Measurements from ENCODE around the gene PHACTR2. TPM values are rescaled to one million over a fixed set of nuclear protein-coding genes. Genes with fewer than 3 reads are reported as not detected.
A peak's percentile ranks its signal among the peaks of the same experiment; 100 is the strongest.

Gene PHACTR2
- total RNA-seq, 4 donors from 2014 or later, result 61.3 to 122 (median 86.0) TPM

- no peak for ATAC-seq
- no peaks in the 10 kb centered on the region for H3K9me3 ChIP-seq
- 17 to 21% methylated on average over 1 of the region's 1 CpG for WGBS, 2 donors (ENCODE audit: low coverage in 1 of 2)
- H3K4me3 ChIP-seq, result no peak overlapping the region
- H3K27ac ChIP-seq, result peak overlapping the region in 2 of 4 donors; percentile 25 to 50
- no peak for TF ChIP-seq POLR2A (IDR thresholded peaks at IDR 0.05)
- no peak for TF ChIP-seq CTCF (IDR thresholded peaks at IDR 0.05)
- no peak for TF ChIP-seq EP300 (IDR thresholded peaks at IDR 0.05)
- TF ChIP-seq POLR2AphosphoS5 (IDR thresholded peaks at IDR 0.05), result no peak
- peaks cover 4 to 66% (median 6%) of the 10 kb centered on the region in 3 donors for H3K4me1 ChIP-seq
- H3K36me3 ChIP-seq, result no peaks in the 10 kb centered on the region
- H3K27me3 ChIP-seq, result no peaks in the 10 kb centered on the region
Observed at GRCh38 chr6:143675946-143676345, 1.8 kb upstream of the PHACTR2 start.

GRCh38 chr6:143676437-143677045 lies 1.2 kb upstream of the PHACTR2 start:
- peak overlapping the region in 2 of 4 donors; percentile 25 to 50 for H3K27ac ChIP-seq
- no peak for ATAC-seq
- no peaks in the 10 kb centered on the region for H3K27me3 ChIP-seq
- H3K4me1 ChIP-seq, result peaks cover 4 to 72% (median 6%) of the 10 kb centered on the region in 3 donors
- no peaks in the 10 kb centered on the region for H3K9me3 ChIP-seq
- no peak overlapping the region for H3K4me3 ChIP-seq
- H3K36me3 ChIP-seq, result no peaks in the 10 kb centered on the region
- no peak for TF ChIP-seq EP300 (IDR thresholded peaks at IDR 0.05)
- TF ChIP-seq CTCF (IDR thresholded peaks at IDR 0.05), result no peak
- no peak for TF ChIP-seq POLR2A (IDR thresholded peaks at IDR 0.05)
- no peak for TF ChIP-seq POLR2AphosphoS5 (IDR thresholded peaks at IDR 0.05)
- WGBS, 2 donors (ENCODE audit: low coverage in 1 of 2), result 84 to 91% methylated on average over 4 of the region's 4 CpGs

- no peak for ATAC-seq
- TF ChIP-seq POLR2AphosphoS5 (IDR thresholded peaks at IDR 0.05) (no peak), POLR2A (IDR thresholded peaks at IDR 0.05) (no peak), CTCF (IDR thresholded peaks at IDR 0.05) (no peak)
- Histone ChIP-seq H3K4me3 (peak overlapping the region; percentile 61 to 83), H3K9me3 (no peaks in the 10 kb centered on the region), H3K27ac (peak overlapping the region; percentile 78 to 98 (median 96)), H3K4me1 (peaks cover 4 to 73% (median 6%) of the 10 kb centered on the region in 3 donors), H3K36me3 (no peaks in the 10 kb centered on the region), H3K27me3 (no peaks in the 10 kb centered on the region)
- 1 to 12% methylated on average over 3 to 7 of the region's 9 CpGs for WGBS, 2 donors (ENCODE audit: low coverage in 1 of 2)
Observed at GRCh38 chr6:143677577-143677890, 231 bp upstream of the PHACTR2 start.

GRCh38 chr6:143679041-143679440 lies 1.3 kb downstream of the PHACTR2 start:
- peak overlapping the region; percentile 78 to 98 (median 96) for H3K27ac ChIP-seq
- ATAC-seq, result no peak
- no peaks in the 10 kb centered on the region for H3K27me3 ChIP-seq
- 5 to 11% methylated on average over 3 of the region's 3 CpGs for WGBS, 2 donors (ENCODE audit: low coverage in 1 of 2)
- H3K4me1 ChIP-seq, result peaks cover 0 to 62% (median 4%) of the 10 kb centered on the region in 3 donors
- no peaks in the 10 kb centered on the region for H3K36me3 ChIP-seq
- peaks cover 0 to 9% (median 0%) of the 10 kb centered on the region in 3 donors for H3K9me3 ChIP-seq
- TF ChIP-seq POLR2A (IDR thresholded peaks at IDR 0.05) (no peak), CTCF (IDR thresholded peaks at IDR 0.05) (no peak), POLR2AphosphoS5 (IDR thresholded peaks at IDR 0.05) (no peak), EP300 (IDR thresholded peaks at IDR 0.05) (no peak)
- H3K4me3 ChIP-seq, result peak overlapping the region; percentile 61 to 83

GRCh38 chr6:143680141-143680540 lies 2.4 kb downstream of the PHACTR2 start:
- H3K27ac ChIP-seq, result peak overlapping the region; percentile 48 to 98 (median 87)
- no peak for ATAC-seq
- peak overlapping the region; percentile 61 to 83 for H3K4me3 ChIP-seq
- no peak for TF ChIP-seq EP300 (IDR thresholded peaks at IDR 0.05)
- TF ChIP-seq POLR2A (IDR thresholded peaks at IDR 0.05), result no peak
- TF ChIP-seq POLR2AphosphoS5 (IDR thresholded peaks at IDR 0.05), result no peak
- TF ChIP-seq CTCF (IDR thresholded peaks at IDR 0.05), result no peak
- no peaks in the 10 kb centered on the region for H3K27me3 ChIP-seq
- 46 to 50% methylated on average over 5 of the region's 5 CpGs for WGBS, 2 donors (ENCODE audit: low coverage in 1 of 2)
- no peaks in the 10 kb centered on the region for H3K36me3 ChIP-seq
- H3K9me3 ChIP-seq, result peaks cover 0 to 9% (median 0%) of the 10 kb centered on the region in 3 donors
- H3K4me1 ChIP-seq, result peaks cover 0 to 52% (median 4%) of the 10 kb centered on the region in 3 donors

All from gastroesophageal sphincter (tissue), 4 donors.